Measurements from ENCODE around the gene HECA.
"Not testable (repeated sequence)": the region's sequence is repeated elsewhere in the genome, so short reads cannot be mapped to it uniquely, and the experiment has no call there.

HECA gene

GRCh38 chr6:139134817-139135577, at the start of gene HECA:
Gene HECA (plus strand): TSS chr6:139135080. CDS start chr6:139135397, 317 bp downstream.
- peak; percentile 91 for DNase-seq

DNA sequence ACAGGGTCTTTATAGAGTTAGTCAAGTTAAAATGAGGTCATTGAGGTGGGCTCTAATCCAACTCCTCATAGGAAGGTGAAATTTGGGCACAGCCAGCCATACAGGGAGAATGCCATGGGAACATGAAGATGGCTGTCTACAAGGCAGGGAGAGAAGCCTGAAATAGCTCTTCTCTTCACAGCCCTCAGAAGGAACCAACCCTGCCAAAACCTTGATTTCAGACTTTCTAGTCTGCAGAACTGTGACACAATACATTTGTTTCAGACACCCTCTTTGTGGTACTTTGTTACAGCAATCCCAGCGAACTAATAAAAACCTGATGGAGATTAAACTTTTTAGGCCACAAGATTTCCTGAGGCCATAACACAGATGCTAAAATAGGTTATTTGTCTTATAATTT, 43.1 kb upstream of the HECA start:
- DNase-seq, result no peak

- no peak for DNase-seq
These were observed 34.9 kb upstream of the HECA start for GRCh38 chr6:139099984-139100383.

DNA sequence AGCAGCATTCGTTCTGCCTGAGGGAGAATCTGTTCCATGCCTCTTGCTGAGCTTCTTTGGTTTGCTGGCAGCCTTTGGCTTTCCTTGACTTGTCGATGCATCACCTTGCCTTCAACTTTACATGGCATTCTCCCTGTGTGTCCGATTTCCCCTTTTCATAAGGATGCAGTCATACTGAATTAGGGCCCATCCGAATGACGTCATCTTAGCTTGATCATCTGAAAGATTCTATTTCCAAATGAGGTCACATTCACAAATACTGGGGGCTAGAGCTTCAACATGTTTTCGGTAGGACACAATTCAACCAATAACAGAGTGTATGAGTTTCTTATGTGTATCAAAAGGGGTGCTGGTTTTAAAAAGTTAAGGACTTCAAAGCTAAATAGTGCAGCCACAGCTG, 27.8 kb upstream of the HECA start:
- no peak for DNase-seq

DNA sequence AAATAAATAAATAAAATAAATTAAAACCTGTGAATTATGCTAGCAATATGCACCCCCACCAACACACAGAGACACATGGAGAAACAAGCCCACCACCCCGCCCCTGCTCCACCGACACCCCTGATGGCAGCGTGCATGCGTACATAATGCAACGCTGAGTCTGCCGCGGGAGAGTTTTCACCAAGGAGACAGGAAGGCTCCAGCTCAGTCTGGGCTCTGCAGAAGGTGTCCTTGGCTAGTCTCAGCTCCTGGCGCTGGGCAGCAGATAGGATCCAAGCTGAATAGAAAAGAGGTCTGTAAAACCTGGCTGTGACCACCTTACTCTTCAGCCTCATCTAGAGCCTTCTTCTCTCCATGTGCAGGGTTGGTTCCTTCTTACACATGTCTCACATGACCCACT, 26.5 kb upstream of the HECA start:
- DNase-seq, result no peak

- DNase-seq, result peak; percentile 36
These were observed 25.3 kb upstream of the HECA start for GRCh38 chr6:139109558-139109957.

DNA sequence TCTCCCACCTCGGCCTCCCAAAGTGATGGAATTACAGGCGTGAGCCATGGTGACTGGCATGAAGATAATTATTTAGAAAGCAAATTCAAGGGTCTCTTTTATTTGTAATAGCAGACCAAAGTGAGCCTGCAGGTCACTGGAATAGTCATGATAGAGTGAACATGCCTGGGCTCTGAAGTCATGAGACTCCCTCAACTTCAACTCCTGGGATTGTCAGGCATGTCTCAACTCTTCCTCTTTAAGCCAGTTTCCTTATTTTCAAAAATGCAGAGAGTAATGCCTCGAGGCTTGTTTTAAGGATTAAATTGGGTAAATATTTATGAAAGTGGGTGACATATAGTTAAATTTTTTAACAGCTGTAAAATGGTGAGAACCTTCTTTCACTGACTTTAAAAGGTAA, 22.7 kb upstream of the HECA start:
- no peak for DNase-seq

GRCh38 chr6:139112561-139112960, 22.3 kb upstream of the HECA start:
- no peak for DNase-seq

- peak; percentile 27 for DNase-seq
These were observed 20.1 kb upstream of the HECA start for GRCh38 chr6:139114746-139115145.

- no peak for DNase-seq
These were observed 18.7 kb upstream of the HECA start for GRCh38 chr6:139115989-139116758.

DNA sequence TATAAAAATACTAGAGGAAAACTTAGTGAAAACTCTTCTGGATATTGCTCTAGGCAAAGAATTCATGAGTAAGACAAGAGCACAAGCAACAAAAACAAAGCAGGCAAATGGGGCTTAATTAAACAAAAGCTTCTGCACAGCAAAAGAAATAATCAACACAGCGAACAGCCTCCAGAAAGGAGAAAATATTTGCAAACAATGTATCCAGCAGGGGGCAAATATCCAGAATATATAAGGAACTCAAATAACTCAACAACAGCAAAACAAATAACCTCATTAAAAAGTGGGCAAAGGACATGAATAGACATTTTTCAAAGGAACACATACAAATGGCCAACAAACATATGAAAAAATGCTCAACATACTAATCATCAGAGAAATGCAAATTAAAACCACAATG, 17.1 kb upstream of the HECA start:
- DNase-seq, result no peak

DNA sequence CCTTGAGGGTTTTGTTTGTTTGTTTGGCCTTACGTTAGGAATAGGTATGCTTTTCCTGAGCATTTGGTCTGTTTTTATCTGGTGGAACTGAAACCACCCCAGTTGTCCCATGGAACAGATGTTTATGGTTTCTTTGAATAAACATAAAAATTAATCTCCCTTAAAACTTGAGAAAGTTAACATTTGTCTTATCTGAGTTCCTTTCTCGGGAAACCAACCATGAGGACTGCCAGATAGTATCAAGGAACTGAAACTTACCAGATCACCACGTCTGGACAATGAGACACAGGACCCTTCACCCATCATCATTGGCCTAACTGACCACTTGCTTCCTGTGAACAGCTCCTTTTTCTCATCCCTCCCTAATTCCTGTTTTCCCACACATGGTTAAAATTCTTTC, 15.3 kb upstream of the HECA start:
- no peak for DNase-seq

- not testable (repeated sequence) for DNase-seq
These were observed 12.1 kb upstream of the HECA start for GRCh38 chr6:139122823-139123222.

GRCh38 chr6:139124887-139125672, 9.8 kb upstream of the HECA start:
- peak; percentile 80 for DNase-seq

- no peak for DNase-seq
These were observed 8.6 kb upstream of the HECA start for GRCh38 chr6:139126255-139126654.

GRCh38 chr6:139126931-139127330, 7.9 kb upstream of the HECA start:
- DNase-seq, result no peak

GRCh38 chr6:139129284-139129683, 5.6 kb upstream of the HECA start:
- DNase-seq, result no peak

GRCh38 chr6:139131736-139132280, 3.1 kb upstream of the HECA start:
- no peak for DNase-seq

GRCh38 chr6:139133262-139134063, 1.4 kb upstream of the HECA start:
- DNase-seq, result no peak

DNA sequence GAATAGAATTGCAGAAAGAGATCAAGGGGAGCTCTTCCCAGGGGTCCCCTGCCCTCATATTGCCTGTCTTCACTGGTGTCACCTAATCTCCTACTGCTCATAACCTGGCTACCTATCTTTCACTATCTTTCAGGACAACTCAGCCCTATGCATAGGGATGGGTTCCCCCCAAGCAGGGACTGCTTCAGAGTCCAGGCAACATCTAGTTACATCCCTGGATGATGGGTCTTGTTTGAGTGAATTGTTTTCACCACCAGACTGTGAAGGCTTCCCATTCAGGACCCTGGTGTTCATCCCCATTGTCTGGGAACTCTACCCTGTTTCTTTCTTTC, 850 bp upstream of the HECA start:
- no peak for DNase-seq

DNA sequence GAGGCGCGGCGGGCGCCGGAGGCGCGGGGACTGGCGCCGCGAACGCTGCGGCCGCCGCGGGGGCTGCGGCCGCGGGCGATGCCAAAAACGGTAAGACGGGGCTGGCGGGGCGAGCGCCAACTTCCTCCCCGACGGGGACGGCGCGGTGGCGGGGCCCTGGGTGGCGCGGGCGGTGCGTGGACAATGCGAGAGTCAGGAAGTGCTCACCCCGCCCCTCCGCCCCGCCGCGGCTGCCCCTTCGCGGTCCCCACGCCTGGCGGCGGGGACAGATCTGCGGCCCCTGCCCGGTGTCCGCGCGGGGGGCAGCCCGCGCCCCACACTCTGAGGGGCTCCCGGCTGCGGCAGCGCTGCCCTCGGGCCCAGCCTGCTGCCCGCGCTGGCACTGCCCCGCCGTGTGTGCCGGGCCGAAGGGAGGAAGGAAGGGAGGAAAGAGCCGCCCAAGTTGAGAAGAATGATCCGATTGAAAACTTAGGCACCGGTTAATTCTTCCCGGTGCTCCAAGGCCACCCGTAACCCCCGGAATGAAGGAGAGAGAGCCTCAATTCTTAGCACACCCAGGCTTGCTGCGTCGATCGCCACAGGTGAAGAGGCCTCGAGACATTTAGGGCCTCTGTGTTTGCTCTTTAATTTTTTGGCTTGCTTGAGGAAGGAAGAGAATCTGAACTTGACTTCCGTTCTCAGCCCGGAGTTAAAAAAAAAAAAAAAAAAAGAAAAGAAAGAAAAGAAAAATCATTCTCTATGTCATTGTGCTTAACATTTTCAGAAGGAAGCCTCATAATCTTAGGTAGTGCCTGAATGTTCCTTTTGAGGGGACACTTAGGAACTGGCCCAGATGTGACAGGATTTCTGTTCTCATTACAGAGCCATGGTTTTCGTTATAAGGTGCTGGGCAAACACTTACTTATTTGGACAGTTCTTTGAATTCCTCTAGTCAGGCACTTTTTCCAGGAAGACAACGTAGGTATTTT, 982 bp downstream of the HECA start:
- DNase-seq, result peak; percentile 51
